ENCODE results near the gene MAST4.

The MAST4 gene

GRCh38 chr5:67033880-67034651, 437.9 kb downstream of the MAST4 start:
- TF ChIP-seq Cebpa-rat (IDR thresholded peaks at IDR 0.05) = peak in 2 of 11 experiments; percentile 32 to 54; a peak in 2 of 22 replicates
- no peaks in the 10 kb centered on the region for H3K9me3 ChIP-seq (replicated peaks in 1 of 11)
- peak overlapping the region in 1 of 11 experiments; percentile 37; a peak in 1 of 22 replicates for H3K9ac ChIP-seq
- H3K36me3 ChIP-seq = no peaks in the 10 kb centered on the region
- no peaks in the 10 kb centered on the region for H3K27me3 ChIP-seq
- H3K4me1 ChIP-seq = peaks cover 5 to 49% (median 18%) of the 10 kb centered on the region in 10 experiments; a peak in 17 of 20 replicates
- H3K4me2 ChIP-seq = peak overlapping the region in 6 of 11 experiments; percentile 23 to 65 (median 52); a peak in 11 of 22 replicates
- peak overlapping the region in 7 of 11 experiments; percentile 4 to 68 (median 37); a peak in 9 of 22 replicates for H3K27ac ChIP-seq
- H4K20me1 ChIP-seq = no peaks in the 10 kb centered on the region
- H3K4me3 ChIP-seq = no peak overlapping the region

GRCh38 chr5:67035098-67035740, 439.0 kb downstream of the MAST4 start:
- Histone ChIP-seq H3K27me3 (no peaks in the 10 kb centered on the region), H3K4me1 (peaks cover 5 to 44% (median 18%) of the 10 kb centered on the region in 10 experiments; a peak in 17 of 20 replicates), H3K9ac (no peak overlapping the region), H4K20me1 (no peaks in the 10 kb centered on the region), H3K4me2 (peak overlapping the region in 2 of 11 experiments; percentile 52 to 59; a peak in 4 of 22 replicates), H3K36me3 (no peaks in the 10 kb centered on the region), H3K27ac (no peak overlapping the region), H3K9me3 (replicated peaks in 1 of 11) (no peaks in the 10 kb centered on the region), H3K4me3 (no peak overlapping the region)
- TF ChIP-seq Cebpa-rat (IDR thresholded peaks at IDR 0.05) = no peak

- Histone ChIP-seq H3K27ac (no peak overlapping the region), H3K27me3 (no peaks in the 10 kb centered on the region), H3K9ac (no peak overlapping the region), H3K9me3 (replicated peaks in 1 of 11) (peaks cover 0 to 5% (median 0%) of the 10 kb centered on the region in 11 experiments; a peak in 2 of 22 replicates), H3K4me1 (peaks cover 8 to 37% (median 18%) of the 10 kb centered on the region in 10 experiments; a peak in 17 of 20 replicates), H3K36me3 (no peaks in the 10 kb centered on the region), H3K4me2 (no peak overlapping the region), H3K4me3 (no peak overlapping the region), H4K20me1 (no peaks in the 10 kb centered on the region)
- no peak for TF ChIP-seq Cebpa-rat (IDR thresholded peaks at IDR 0.05)
Observed at GRCh38 chr5:67037171-67037570, 441.0 kb downstream of the MAST4 start.

- Histone ChIP-seq H3K36me3 (no peaks in the 10 kb centered on the region), H4K20me1 (no peaks in the 10 kb centered on the region), H3K9me3 (replicated peaks in 1 of 11) (peaks cover 0 to 5% (median 0%) of the 10 kb centered on the region in 11 experiments; a peak in 2 of 22 replicates), H3K4me2 (no peak overlapping the region), H3K4me1 (peaks cover 4 to 19% (median 9%) of the 10 kb centered on the region in 10 experiments; a peak in 16 of 20 replicates), H3K4me3 (no peak overlapping the region), H3K27me3 (no peaks in the 10 kb centered on the region), H3K27ac (no peak overlapping the region), H3K9ac (no peak overlapping the region)
- no peak for TF ChIP-seq Cebpa-rat (IDR thresholded peaks at IDR 0.05)
Observed at GRCh38 chr5:67038817-67039603, 442.8 kb downstream of the MAST4 start.

GRCh38 chr5:67042176-67043003, 446.2 kb downstream of the MAST4 start:
- Histone ChIP-seq H3K4me2 (peak overlapping the region in 5 of 11 experiments; percentile 4 to 19 (median 6); a peak in 6 of 22 replicates), H3K9me3 (replicated peaks in 1 of 11) (peaks cover 0 to 5% (median 0%) of the 10 kb centered on the region in 11 experiments; a peak in 2 of 22 replicates), H3K36me3 (no peaks in the 10 kb centered on the region), H3K4me1 (peaks cover 0 to 10% (median 0%) of the 10 kb centered on the region in 10 experiments; a peak in 4 of 20 replicates), H3K27me3 (no peaks in the 10 kb centered on the region), H4K20me1 (no peaks in the 10 kb centered on the region), H3K4me3 (no peak overlapping the region), H3K27ac (no peak overlapping the region), H3K9ac (no peak overlapping the region)
- no peak for TF ChIP-seq Cebpa-rat (IDR thresholded peaks at IDR 0.05)

GRCh38 chr5:67043796-67044511, 447.8 kb downstream of the MAST4 start:
- no peak for TF ChIP-seq Cebpa-rat (IDR thresholded peaks at IDR 0.05)
- H3K4me3 ChIP-seq = no peak overlapping the region
- H4K20me1 ChIP-seq = no peaks in the 10 kb centered on the region
- no peak overlapping the region for H3K4me2 ChIP-seq
- H3K4me1 ChIP-seq = peaks cover 0 to 10% (median 0%) of the 10 kb centered on the region in 10 experiments; a peak in 4 of 20 replicates
- no peak overlapping the region for H3K9ac ChIP-seq
- no peaks in the 10 kb centered on the region for H3K36me3 ChIP-seq
- H3K9me3 ChIP-seq (replicated peaks in 1 of 11) = peaks cover 0 to 5% (median 0%) of the 10 kb centered on the region in 11 experiments; a peak in 2 of 22 replicates
- no peaks in the 10 kb centered on the region for H3K27me3 ChIP-seq
- H3K27ac ChIP-seq = no peak overlapping the region

GRCh38 chr5:67045816-67046740, 449.9 kb downstream of the MAST4 start:
- Histone ChIP-seq H3K27me3 (no peaks in the 10 kb centered on the region), H3K36me3 (no peaks in the 10 kb centered on the region), H3K4me2 (no peak overlapping the region), H3K4me1 (peaks cover 0 to 10% (median 0%) of the 10 kb centered on the region in 10 experiments; a peak in 4 of 20 replicates), H4K20me1 (no peaks in the 10 kb centered on the region), H3K4me3 (no peak overlapping the region), H3K27ac (no peak overlapping the region), H3K9ac (no peak overlapping the region), H3K9me3 (replicated peaks in 1 of 11) (peaks cover 0 to 5% (median 0%) of the 10 kb centered on the region in 11 experiments; a peak in 2 of 22 replicates)
- TF ChIP-seq Cebpa-rat (IDR thresholded peaks at IDR 0.05) = no peak

Measured in BLaER1 treated with 17β-estradiol and CSF1 and Interleukin-3, amounts not matched to agents 10 nM and 100 nM (cell line).